ENCODE results near the gene OR8G1. TPM values are rescaled to one million over a fixed set of nuclear protein-coding genes. Genes with fewer than 3 reads are reported as not detected.
"Not testable (repeated sequence)": the region's sequence is repeated elsewhere in the genome, so short reads cannot be mapped to it uniquely, and the experiment has no call there.

OR8G1 gene, protein sequence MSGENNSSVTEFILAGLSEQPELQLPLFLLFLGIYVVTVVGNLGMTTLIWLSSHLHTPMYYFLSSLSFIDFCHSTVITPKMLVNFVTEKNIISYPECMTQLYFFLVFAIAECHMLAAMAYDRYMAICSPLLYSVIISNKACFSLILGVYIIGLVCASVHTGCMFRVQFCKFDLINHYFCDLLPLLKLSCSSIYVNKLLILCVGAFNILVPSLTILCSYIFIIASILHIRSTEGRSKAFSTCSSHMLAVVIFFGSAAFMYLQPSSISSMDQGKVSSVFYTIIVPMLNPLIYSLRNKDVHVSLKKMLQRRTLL
- total RNA-seq = not detected

DNA sequence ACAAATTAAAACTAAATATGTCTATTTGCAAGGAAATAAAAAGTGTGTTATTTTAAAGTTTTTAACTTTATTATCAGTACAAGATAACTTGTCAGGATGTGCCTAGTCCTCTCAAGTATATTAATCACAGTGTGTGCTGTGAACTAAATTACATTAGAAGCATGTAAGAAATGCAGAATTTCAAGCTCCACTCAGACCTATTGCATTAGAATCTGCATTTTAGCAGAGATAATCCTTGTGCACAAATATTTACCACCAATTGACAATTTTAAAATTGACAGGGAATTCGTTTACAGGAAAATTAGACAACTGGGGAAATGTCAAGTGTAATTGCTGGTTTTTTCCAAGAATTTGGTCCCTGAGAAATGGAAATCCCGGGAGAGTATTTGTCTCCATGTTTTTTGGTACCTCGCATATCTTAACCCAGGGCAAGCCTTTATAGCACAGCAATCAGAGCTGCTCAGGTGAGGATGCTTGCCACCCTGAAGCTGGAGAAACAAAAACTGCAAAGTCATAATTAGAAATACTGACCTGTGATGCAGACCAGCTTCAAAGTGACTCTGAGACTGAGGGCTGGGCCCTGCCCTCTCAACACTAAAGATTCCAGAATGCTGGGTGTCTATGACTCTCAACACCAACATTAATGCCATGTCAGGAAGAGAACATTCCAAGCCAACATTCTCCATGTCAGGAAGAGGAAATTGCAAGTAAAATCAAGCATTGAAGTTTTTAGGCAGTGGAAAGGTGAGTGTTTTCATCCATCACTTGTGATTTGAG is at the start of gene OR8G1:
TSS of gene OR8G1 (plus strand) at position 475 of the 777 bp plus-strand sequence. CDS start 8,581 bp downstream, outside the sequence.
- ATAC-seq = no peak

GRCh38 chr11:124193221-124194010 is 47.5 kb upstream of the OR8G1 start:
- no peak for ATAC-seq

- ATAC-seq = no peak
Observed at GRCh38 chr11:124194293-124195188, 46.4 kb upstream of the OR8G1 start.

DNA sequence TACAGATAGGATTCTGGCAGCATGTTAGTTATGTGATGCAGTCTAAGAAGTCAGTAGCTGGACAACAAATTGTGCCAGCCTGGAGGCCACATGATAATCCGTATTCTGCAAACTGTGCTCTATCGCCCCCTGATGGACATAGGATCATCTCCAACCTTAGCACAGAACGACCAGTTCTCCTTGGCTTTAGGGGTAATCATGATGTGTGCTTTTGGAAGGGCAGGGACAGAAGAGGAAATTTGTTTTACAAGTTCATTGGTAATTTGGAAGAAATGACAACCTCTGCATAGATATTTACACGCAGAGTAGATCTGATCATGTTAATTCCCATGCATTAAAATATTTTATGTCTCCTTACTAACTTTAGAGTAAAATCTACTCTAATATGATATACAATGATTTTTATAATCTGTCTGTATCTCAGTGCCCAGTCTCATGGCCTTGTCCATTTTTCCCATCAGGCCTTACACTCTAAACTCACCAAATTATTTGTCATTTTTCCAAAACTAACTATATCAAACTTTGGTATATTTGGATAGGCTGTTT is 45.6 kb upstream of the OR8G1 start:
- peak; percentile 82 for ATAC-seq

DNA sequence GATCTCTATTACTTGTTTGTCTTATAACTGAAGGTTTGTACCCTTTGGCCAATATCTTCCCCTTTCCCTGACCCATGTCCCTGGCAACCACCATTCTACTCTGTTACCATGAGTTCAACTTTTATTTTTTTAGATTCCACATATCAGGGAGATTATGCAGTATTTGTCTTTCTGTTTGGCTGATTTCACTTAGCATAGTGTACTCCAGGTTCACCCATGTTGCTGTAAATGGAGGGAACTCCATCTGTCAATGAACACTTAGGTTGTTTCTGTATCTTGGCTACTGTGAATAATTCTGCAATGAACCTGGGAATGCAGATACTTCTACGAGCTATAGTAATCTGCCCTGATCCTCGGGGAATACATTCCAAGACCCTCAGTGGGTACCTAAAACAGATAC is 42.9 kb upstream of the OR8G1 start:
- ATAC-seq = no peak

DNA sequence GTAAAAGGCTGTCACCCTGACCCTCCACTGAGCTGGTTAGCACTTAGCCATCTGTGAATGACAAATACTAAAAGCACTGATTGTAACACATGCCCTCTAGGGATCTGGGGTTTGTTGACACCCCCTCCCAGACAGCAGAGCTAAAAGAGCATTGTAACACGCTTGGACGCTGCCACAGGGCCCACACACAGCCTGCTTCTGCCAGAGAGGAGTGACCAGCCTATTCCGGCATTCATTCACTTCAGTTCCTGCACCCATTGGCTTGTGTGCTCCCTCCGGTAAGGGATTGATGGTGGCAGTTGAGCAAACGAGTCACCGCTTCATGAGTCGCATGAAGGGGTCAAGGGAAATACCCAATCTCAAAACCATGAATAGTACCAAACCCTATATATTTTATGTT is 42.0 kb upstream of the OR8G1 start:
- no peak for ATAC-seq

DNA sequence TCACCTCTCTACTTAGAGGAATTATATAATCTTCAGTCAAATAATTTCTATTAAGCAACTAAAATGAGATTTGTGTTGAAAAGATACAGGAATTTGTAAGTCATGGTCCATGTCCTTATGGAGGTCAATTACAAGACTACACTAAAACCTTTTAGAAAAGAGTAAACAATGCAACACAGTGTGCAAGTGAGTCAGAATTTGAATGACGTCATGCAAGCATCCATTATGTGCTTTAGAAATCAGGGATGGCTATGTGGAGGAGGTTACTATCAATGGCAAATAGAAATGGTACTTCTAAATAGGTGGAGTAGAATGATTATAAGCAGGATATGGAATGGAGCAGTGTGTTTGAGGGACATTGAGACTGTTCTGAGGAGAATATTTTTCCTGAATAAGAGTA is 41.2 kb upstream of the OR8G1 start:
- ATAC-seq = no peak

DNA sequence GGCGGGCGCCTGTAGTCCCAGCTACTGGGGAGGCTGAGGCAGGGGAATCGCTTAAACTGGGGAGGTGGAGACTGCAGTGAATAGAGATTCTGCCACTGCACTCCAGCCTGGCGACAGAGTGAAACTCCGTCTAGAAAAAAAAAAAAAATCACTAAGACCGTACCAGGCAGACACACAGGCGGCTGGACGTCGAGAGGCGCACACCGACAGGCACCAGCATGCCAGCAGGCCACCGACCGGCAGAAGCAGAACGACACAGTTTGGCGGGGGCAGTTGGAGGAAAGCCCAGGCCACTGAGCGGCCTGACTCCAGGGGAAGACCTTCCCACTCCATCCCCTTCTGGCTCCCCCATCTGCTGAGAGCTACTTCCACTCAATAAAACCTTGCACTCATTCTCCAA is 40.2 kb upstream of the OR8G1 start:
- ATAC-seq = no peak

DNA sequence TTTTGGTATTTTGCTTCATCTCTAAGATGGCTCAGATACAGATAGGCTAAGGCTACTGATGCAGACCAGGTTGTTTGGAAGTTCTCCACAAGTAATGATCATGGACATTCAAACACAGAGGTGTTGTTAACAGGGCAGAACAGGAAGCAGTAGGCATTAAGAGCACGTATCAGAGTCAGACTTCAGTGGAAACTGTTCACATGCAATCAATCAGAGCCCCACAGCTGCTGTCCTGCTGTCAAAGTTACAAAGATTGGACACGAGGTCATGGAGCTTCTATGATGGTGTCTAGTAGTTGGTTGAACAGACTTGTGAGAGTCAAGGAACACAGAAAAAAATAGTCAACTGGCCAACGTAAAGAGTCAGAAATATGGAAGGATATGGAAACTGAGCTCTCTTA is 37.9 kb upstream of the OR8G1 start:
- ATAC-seq = no peak

DNA sequence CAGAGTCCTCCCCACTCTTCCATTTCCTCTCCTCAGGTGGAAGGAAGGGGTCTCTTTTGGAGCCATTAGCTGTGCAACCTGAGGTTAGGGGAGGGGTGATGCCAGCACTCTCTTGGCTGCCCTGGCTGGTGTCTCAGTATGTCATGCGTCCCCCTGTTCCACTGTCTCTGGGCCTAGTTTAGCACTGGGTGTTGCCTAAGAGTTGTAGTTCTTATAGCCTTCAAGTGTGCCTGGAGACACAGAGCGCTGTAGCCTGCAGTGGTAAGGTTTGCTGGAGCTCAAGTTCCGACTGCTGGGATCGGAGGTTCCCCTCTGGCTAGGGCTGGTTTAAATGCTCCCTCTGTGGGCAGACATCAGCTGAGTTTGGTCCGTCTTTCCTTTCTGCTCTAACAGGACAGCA is 36.9 kb upstream of the OR8G1 start:
- no peak for ATAC-seq

DNA sequence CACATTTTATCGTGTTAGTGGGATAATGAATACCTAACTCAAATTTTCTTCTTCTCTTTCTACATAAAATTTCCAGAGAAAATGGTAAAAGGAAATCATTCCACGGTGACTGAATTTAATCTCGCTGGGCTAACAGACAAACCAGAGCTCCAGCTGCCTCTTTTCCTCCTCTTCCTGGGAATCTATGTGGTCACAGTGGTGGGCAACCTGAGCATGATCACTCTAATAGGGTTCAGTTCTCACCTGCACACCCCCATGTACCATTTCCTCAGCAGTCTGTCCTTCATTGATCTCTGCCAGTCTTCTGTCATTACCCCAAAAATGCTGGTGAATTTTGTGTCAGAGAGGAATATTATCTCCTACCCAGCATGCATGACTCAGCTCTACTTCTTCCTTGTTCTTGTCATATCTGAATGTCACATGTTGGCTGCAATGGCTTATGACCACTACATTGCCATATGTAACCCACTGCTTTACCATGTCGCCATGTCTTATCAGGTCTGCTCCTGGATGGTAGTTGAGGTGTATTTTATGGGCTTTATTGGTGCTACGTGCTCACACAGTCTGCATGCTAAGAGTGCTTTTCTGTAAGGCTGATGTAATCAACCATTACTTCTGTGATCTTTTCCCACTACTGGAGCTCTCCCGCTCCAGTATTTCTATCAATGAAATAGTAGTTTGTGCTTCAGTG is 33.6 kb upstream of the OR8G1 start:
- no peak for ATAC-seq

GRCh38 chr11:124209824-124210357 is 31.0 kb upstream of the OR8G1 start:
- ATAC-seq = no peak

GRCh38 chr11:124210421-124210820 is 30.5 kb upstream of the OR8G1 start:
- peak; percentile 26 for ATAC-seq

GRCh38 chr11:124211321-124211720 is 29.6 kb upstream of the OR8G1 start:
- ATAC-seq = no peak

GRCh38 chr11:124214027-124214426 is 26.9 kb upstream of the OR8G1 start:
- ATAC-seq = no peak

GRCh38 chr11:124219126-124219525 is 21.8 kb upstream of the OR8G1 start:
- no peak for ATAC-seq

- no peak for ATAC-seq
Observed at GRCh38 chr11:124222407-124222806, 18.5 kb upstream of the OR8G1 start.

DNA sequence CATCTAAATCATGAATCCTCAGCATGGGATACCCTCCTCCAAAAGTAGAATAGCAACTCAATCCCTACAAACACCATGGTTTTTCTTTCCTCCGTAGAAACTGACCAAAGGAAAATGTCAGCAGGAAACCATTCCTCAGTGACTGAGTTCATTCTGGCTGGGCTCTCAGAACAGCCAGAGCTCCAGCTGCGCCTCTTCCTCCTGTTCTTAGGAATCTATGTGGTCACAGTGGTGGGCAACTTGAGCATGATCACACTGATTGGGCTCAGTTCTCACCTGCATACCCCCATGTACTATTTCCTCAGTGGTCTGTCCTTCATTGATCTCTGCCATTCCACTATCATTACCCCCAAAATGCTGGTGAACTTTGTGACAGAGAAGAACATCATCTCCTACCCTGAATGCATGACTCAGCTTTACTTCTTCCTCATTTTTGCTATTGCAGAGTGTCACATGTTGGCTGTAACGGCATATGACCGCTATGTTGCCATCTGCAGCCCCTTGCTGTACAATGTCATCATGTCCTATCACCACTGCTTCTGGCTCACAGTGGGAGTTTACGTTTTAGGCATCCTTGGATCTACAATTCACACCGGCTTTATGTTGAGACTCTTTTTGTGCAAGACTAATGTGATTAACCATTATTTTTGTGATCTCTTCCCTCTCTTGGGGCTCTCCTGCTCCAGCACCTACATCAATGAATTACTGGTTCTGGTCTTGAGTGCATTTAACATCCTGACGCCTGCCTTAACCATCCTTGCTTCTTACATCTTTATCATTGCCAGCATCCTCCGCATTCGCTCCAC is 16.1 kb upstream of the OR8G1 start:
- ATAC-seq = not testable (repeated sequence)

- ATAC-seq = no peak
Observed at GRCh38 chr11:124225471-124225870, 15.4 kb upstream of the OR8G1 start.

DNA sequence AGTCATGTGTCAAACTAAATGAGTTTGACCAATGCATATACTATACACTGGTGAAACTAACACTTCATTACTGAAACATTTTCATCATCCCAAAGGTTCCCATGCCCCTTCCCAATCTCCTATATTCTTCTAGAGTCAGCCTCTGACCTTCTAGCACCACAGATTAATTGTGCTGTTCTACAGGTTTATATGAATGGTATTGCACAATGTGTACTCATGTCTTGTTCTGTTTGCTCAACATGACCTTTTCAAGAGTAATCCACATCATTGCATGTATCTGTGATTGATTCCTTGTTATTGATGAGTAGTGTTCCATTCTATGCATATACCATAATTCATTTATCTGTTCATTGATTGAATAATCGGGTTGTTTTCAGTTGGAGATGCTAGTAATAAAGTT is 7.5 kb upstream of the OR8G1 start:
- no peak for ATAC-seq
